GM23338 (cell line): ENCODE data around the gene KSR2. TPM values are rescaled to one million over a fixed set of nuclear protein-coding genes. Genes with fewer than 3 reads are reported as not detected.

Source experiments
- ATAC-seq: fragments of 200-7000 bp; cut with Tn5 transposase; 3 replicates; pipeline ENCODE4 v1.9.1; 2020
- DNase-seq: peaks from one replicate; pipeline ENCODE4 v3.0.0-alpha.2; 2015; ENCODE audit warnings: low spot score
- H2AFZ ChIP-seq: fragments of 200-600 bp; sonication (generic); 2 replicates; pipeline ENCODE4 v1.8.0; 2016; ENCODE audit warnings: antibody characterized with exemption, mild to moderate bottlenecking, moderate library complexity
- H3F3A ChIP-seq: fragments of 200-600 bp; sonication (generic); replicated peaks from 2 replicates; pipeline ENCODE4 v1.8.0; 2017; ENCODE audit warnings: antibody characterized with exemption, mixed run types, low read depth
- H3K27ac ChIP-seq: fragments of 200-600 bp; sonication (generic); 2 replicates; pipeline ENCODE4 v1.6.1; 2016; ENCODE audit warnings: low read depth
- H3K27me3 ChIP-seq: fragments of 200-600 bp; sonication (generic); 2 replicates; pipeline ENCODE4 v1.8.0; 2016; ENCODE audit warnings: mild to moderate bottlenecking, mixed run types, moderate library complexity; ENCODE audit not compliant: insufficient read depth
- H3K36me3 ChIP-seq: fragments of 200-600 bp; sonication (generic); 2 replicates; pipeline ENCODE4 v1.8.0; 2016; ENCODE audit warnings: mild to moderate bottlenecking; ENCODE audit not compliant: insufficient read depth
- H3K4me1 ChIP-seq: fragments of 200-600 bp; sonication (generic); 2 replicates; pipeline ENCODE4 v1.8.0; 2016; ENCODE audit warnings: mild to moderate bottlenecking, moderate library complexity; ENCODE audit not compliant: insufficient read depth
- H3K4me2 ChIP-seq: fragments of 200-600 bp; sonication (generic); 2 replicates; pipeline ENCODE4 v1.7.1; 2017; ENCODE audit warnings: mixed run types
- H3K4me3 ChIP-seq: fragments of 200-600 bp; sonication (generic); 2 replicates; pipeline ENCODE4 v1.6.1; 2016; ENCODE audit warnings: mixed run types
- H3K79me2 ChIP-seq: fragments of 200-600 bp; sonication (generic); replicated peaks from 2 replicates; pipeline ENCODE4 v1.8.0; 2017; ENCODE audit warnings: mild to moderate bottlenecking; ENCODE audit not compliant: insufficient read depth
- H3K9me2 ChIP-seq: fragments of 200-600 bp; sonication (generic); 2 replicates; pipeline ENCODE4 v1.8.0; 2017; ENCODE audit not compliant: insufficient read depth
- H4K20me1 ChIP-seq: fragments of 200-600 bp; sonication (generic); replicated peaks from 2 replicates; pipeline ENCODE4 v1.8.0; 2017; ENCODE audit warnings: mild to moderate bottlenecking; ENCODE audit not compliant: insufficient read depth
- H3K27ac Mint-ChIP-seq: 2 replicates; pipeline ENCODE4 v1.8.0; 2020; ENCODE audit warnings: inconsistent platforms, mild to moderate bottlenecking, moderate library complexity, mixed read lengths
- H3K27me3 Mint-ChIP-seq: 3 replicates; pipeline ENCODE4 v1.8.0; 2022; ENCODE audit warnings: low read depth, mild to moderate bottlenecking, moderate library complexity, mixed read lengths, inconsistent platforms; ENCODE audit not compliant: insufficient read depth, poor library complexity
- H3K36me3 Mint-ChIP-seq: 3 replicates; pipeline ENCODE4 v1.8.0; 2021; ENCODE audit warnings: low read depth, mild to moderate bottlenecking, inconsistent platforms, moderate library complexity, mixed read lengths
- H3K4me1 Mint-ChIP-seq: 3 replicates; pipeline ENCODE4 v1.8.0; 2020; ENCODE audit warnings: mild to moderate bottlenecking, inconsistent platforms, mixed read lengths
- H3K4me3 Mint-ChIP-seq: 3 replicates; pipeline ENCODE4 v1.8.0; 2021; ENCODE audit warnings: moderate library complexity, mild to moderate bottlenecking, inconsistent platforms, mixed read lengths
- H3K9me3 Mint-ChIP-seq: 3 replicates; pipeline ENCODE4 v1.8.0; 2020; ENCODE audit warnings: moderate library complexity, mild to moderate bottlenecking, inconsistent platforms, mixed read lengths
- CREB1 ChIP-seq: fragments of 250-450 bp; sonication (Bioruptor Pico); IDR thresholded peaks from 2 replicates; pipeline ENCODE4 v1.5.0; 2020; ENCODE audit warnings: low read depth, mild to moderate bottlenecking, moderate library complexity
- CTCF ChIP-seq, 2 experiments: fragments of 200-600 bp in 1 of 2; sonication (generic) in 1 of 2; conservative IDR thresholded peaks; 2 replicates each; pipeline versions ENCODE4 v1.5.1 to v1.6.1; 2016 to 2017; ENCODE audit warnings: antibody characterized with exemption in 2 of 2, low read depth in 2 of 2, mild to moderate bottlenecking in 2 of 2, moderate library complexity in 1 of 2
- EZH2 ChIP-seq: fragments of 200-600 bp; sonication (generic); IDR thresholded peaks from one replicate; pipeline ENCODE4 v1.8.0; 2017; ENCODE audit warnings: antibody characterized with exemption, mild to moderate bottlenecking, low read depth; ENCODE audit not compliant: unreplicated experiment
- NANOG ChIP-seq: IDR thresholded peaks from 2 replicates; pipeline ENCODE4 v1.6.1; 2016; ENCODE audit warnings: antibody characterized with exemption, borderline replicate concordance
- REST ChIP-seq: IDR thresholded peaks from one replicate; pipeline ENCODE4 v1.6.1; 2018; ENCODE audit warnings: antibody characterized with exemption; ENCODE audit not compliant: unreplicated experiment
- STAT1 ChIP-seq: IDR thresholded peaks from one replicate; pipeline ENCODE4 v1.6.1; 2016; ENCODE audit warnings: antibody characterized with exemption; ENCODE audit not compliant: unreplicated experiment
- ZNF114 ChIP-seq: fragments of 250-450 bp; sonication (Bioruptor Pico); IDR thresholded peaks from 2 replicates; pipeline ENCODE4 v1.5.0; 2020; ENCODE audit warnings: mild to moderate bottlenecking, moderate library complexity
- polyA plus RNA-seq: library from polyadenylated mRNA; unstranded; fragments of >200 nt; fragmentation: Nextera tagmentation; extraction: Ambion mirVana; gene quantifications from 2 replicates; pipeline ENCODE4 v1.2.1, GENCODE V29; 2016
- total RNA-seq: library from RNA; depleted of rRNA; stranded (reverse); fragments of >200 nt; shearing (Covaris generic); gene quantifications from 2 replicates; pipeline ENCODE4 v1.2.3, GENCODE V29; 2014

KSR2 gene
- total and polyA plus RNA-seq, 2 experiments from 2014 or later = 1.1 to 2.7 TPM

DNA sequence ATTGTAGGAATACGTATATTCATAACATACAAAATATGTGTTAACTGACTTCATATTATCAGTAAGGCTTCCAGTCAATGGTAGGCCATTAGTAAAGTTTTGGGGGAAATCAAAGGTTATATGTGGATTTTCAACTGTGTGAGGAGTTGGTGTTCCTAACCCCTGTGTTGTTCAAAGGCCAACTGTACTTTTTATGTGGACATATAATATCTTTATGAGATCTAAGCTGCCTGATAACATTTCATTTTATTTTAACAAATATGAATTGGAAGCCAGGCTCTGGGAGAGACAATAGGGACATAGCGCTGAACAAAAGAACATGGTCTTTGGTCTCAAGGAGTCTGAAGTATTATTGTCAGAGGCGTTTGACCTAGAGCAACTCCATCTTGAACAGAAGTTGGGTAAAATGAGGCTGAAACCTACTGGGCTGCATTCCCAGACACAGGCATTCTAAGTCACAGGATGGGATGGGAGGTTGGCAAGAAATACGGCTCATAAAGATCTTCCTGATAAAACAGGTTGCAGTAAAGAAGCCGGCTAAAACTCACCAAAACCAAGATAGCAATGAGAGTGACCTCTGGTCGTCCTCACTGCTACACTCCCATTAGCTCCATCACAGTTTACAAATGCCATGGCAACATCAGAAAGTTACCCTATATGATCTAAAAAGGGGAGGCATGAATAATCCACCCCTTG, 147.2 kb downstream of the KSR2 start:
- no peaks in the 10 kb centered on the region for H3K4me1 ChIP-seq
- ATAC-seq (no peak), DNase-seq (no peak)
- H3K27me3 Mint-ChIP-seq = peaks cover 1% of the 10 kb centered on the region
- H3K36me3 Mint-ChIP-seq = no peaks in the 10 kb centered on the region
- H2AFZ ChIP-seq = no peak overlapping the region
- no peak overlapping the region for H3K27ac Mint-ChIP-seq
- H3K9me3 Mint-ChIP-seq = no peaks in the 10 kb centered on the region
- H3K4me3 Mint-ChIP-seq = no peak overlapping the region
- no peak overlapping the region for H3K4me3 ChIP-seq
- no peaks in the 10 kb centered on the region for H3K27me3 ChIP-seq
- TF ChIP-seq ZNF114 (CRISPR knock-in tag) (no peak), CTCF (conservative IDR thresholded peaks at IDR 0.05; ENCODE audit: low read depth in 2 of 2) (no peak), NANOG (no peak), CREB1 (CRISPR knock-in tag) (no peak), REST (no peak)
- peaks cover 12% of the 10 kb centered on the region for H3K4me1 Mint-ChIP-seq
- no peaks in the 10 kb centered on the region for H3K79me2 ChIP-seq
- no peaks in the 10 kb centered on the region for H3F3A ChIP-seq
- H3K4me2 ChIP-seq = no peak overlapping the region
- H4K20me1 ChIP-seq = no peaks in the 10 kb centered on the region
- no peak overlapping the region for H3K27ac ChIP-seq
- H3K9me2 ChIP-seq = peaks cover 4% of the 10 kb centered on the region; the same call in 1 of the 2 replicates
- H3K36me3 ChIP-seq = no peaks in the 10 kb centered on the region

GRCh38 chr12:117820216-117820907, 148.4 kb downstream of the KSR2 start:
- no peak overlapping the region for H3K4me2 ChIP-seq
- no peaks in the 10 kb centered on the region for H3F3A ChIP-seq
- no peak overlapping the region for H3K27ac ChIP-seq
- Mint-ChIP-seq H3K27ac (no peak overlapping the region), H3K4me3 (no peak overlapping the region), H3K36me3 (no peaks in the 10 kb centered on the region), H3K27me3 (peaks cover under 1% of the 10 kb centered on the region), H3K9me3 (no peaks in the 10 kb centered on the region; the same call in 2 of the 3 replicates), H3K4me1 (peaks cover 7% of the 10 kb centered on the region; the same call in 2 of the 3 replicates)
- H4K20me1 ChIP-seq = no peaks in the 10 kb centered on the region
- no peaks in the 10 kb centered on the region for H3K4me1 ChIP-seq
- no peaks in the 10 kb centered on the region for H3K27me3 ChIP-seq
- DNase-seq = no peak
- no peak for TF ChIP-seq CTCF (conservative IDR thresholded peaks at IDR 0.05; ENCODE audit: low read depth in 2 of 2)
- TF ChIP-seq ZNF114 (CRISPR knock-in tag) = no peak
- TF ChIP-seq STAT1 = no peak
- TF ChIP-seq EZH2 = no peak
- no peak for TF ChIP-seq REST
- no peak overlapping the region for H3K4me3 ChIP-seq
- no peaks in the 10 kb centered on the region for H3K36me3 ChIP-seq
- H2AFZ ChIP-seq = no peak overlapping the region
- no peaks in the 10 kb centered on the region for H3K79me2 ChIP-seq
- peaks cover 5% of the 10 kb centered on the region; the same call in 1 of the 2 replicates for H3K9me2 ChIP-seq
- no peak for ATAC-seq
